Measurements from ENCODE around the gene MUCL3.
"Not testable (repeated sequence)": the region's sequence is repeated elsewhere in the genome, so short reads cannot be mapped to it uniquely, and the experiment has no call there.

Gene MUCL3

DNA sequence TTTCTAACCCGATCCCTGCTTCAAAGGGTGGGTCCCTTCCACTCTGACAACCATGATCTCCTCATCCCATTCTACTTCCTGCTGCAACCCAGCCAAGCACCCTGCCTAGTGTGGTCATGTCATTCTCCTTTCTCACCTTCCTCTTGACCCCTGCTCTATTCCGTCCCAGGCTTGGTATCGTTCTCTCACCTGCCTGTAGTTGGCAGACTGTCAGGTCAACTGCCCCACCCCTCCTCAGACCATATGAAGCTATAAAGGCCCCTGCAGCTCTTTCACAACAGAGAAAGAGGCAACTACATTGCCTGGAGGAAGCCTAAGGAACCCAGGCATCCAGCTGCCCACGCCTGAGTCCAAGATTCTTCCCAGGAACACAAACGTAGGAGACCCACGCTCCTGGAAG is 42.7 kb downstream of the MUCL3 start, which contains the start of gene MUC21:
MUC21 (plus strand) TSS at position 280 of the 400 bp plus-strand sequence. CDS start 241 bp downstream, outside the sequence.
- DNase-seq (ENCODE audit: low read depth in 2 of 2), result no peak

DNA sequence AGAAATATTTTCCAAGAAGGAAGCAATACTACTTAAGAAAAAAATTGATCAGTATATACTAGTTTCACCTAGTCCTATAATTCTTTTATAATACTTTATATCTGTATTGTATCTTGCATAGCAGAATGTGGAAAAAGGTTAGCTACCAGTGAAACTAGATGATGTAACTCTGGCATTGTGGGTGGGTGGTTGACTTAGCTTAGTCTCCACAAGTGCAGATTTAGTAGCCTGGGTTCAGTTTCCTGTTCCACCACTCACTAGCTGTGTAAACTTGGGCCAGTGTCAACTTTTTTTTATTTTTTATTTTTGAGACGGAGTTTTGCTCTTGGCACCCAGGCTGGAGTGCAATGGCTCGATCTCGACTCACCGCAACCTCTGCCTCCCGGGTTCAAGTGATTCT is 44.7 kb downstream of the MUCL3 start:
- no peak for DNase-seq (ENCODE audit: low read depth in 2 of 2)

DNA sequence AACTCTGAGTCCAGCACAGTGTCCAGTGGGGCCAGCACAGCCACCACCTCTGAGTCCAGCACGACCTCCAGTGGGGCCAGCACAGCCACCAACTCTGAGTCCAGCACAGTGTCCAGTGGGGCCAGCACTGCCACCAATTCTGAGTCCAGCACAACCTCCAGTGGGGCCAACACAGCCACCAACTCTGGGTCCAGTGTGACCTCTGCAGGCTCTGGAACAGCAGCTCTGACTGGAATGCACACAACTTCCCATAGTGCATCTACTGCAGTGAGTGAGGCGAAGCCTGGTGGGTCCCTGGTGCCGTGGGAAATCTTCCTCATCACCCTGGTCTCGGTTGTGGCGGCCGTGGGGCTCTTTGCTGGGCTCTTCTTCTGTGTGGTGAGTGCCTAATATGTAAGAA is 46.5 kb downstream of the MUCL3 start:
- DNase-seq (ENCODE audit: low read depth in 2 of 2), result no peak

DNA sequence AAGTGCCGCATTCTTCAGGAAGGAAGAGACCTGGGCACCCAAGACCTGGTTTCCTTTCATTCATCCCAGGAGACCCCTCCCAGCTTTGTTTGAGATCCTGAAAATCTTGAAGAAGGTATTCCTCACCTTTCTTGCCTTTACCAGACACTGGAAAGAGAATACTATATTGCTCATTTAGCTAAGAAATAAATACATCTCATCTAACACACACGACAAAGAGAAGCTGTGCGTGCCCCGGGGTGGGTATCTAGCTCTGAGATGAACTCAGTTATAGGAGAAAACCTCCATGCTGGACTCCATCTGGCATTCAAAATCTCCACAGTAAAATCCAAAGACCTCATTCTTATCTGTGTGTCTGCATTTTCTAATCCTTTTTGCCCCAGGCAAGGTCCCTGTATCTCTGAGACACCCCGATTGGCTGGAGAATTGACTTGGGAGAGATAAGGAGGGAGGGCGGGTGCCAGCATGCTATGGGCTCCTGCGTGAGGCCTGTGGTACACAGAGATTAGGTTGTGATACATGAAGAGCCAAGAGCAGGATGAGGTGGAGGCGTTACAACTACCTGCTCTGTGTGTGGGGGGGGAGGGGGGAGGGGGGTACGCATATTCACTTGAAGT is 47.5 kb downstream of the MUCL3 start:
- DNase-seq (ENCODE audit: low read depth in 2 of 2), result no peak

DNA sequence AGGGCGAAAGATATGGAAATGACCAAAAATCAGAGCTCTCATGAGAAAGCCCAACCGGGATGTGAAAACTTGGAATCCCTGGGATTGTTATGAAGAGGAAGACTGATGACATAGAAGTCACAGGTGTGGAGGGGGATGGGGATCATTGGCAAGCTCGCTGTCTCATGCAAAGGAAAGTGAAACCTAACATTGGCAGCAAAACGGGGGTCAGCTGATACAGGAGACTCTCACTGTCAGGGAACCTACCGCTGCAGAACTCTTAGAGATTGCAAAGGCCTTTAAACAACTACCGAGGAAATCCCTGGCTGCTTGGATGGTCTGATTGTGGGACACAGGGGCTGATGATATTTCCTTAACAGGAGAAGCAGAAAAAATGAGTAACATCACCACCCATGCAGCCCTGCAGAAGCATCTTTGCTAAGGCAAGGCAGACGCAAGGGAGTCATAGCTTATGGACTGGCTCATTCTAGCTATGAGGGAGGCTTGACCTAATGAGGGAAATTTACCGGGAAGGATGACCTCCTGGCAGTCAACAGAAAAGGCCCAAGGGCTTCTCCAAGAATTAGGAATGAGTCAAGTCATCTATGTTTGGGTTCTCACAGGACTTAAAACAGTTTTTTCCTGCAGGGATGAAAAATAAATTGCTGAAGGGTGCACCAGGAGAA is 49.8 kb downstream of the MUCL3 start:
- no peak for DNase-seq (ENCODE audit: low read depth in 2 of 2)

DNA sequence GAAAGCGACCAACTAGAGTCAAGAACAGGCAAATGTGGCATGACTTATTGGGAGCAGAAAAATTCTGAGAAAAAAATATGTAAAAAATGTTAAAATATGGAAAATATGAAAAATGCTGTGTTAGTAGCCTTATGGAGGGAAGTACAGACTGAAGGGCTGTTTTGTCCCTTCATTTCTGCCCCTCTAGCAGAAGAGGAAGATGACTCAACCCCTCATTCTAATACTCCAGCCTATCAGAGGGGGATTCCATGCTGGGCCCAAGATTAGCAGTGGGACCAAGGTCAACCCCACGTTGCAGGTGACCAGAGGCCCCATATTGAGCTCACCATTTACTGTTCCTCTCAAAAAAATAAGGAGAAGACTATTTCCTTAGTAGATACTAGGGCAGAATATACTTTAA is 51.1 kb downstream of the MUCL3 start:
- no peak for DNase-seq (ENCODE audit: low read depth in 2 of 2)

DNA sequence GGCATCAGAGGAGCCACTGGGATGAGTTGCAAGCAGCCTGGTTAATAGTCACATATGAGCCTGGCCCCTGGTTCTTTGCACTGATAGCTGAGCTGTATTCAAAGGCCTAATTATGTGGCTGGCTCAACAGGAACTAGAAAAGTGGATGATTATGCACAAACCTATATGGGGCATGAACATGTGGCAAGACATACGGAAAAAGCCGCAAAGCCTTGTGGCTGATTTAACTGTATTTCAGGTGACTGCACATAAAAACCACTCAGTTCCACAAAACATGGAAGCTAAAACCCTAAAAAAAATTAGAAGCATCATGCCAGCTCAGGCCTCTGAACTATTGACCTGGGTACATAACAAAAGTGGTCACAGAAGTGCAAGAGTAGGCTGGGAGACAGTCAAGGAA is 56.5 kb downstream of the MUCL3 start:
- no peak for DNase-seq (ENCODE audit: low read depth in 2 of 2)

DNA sequence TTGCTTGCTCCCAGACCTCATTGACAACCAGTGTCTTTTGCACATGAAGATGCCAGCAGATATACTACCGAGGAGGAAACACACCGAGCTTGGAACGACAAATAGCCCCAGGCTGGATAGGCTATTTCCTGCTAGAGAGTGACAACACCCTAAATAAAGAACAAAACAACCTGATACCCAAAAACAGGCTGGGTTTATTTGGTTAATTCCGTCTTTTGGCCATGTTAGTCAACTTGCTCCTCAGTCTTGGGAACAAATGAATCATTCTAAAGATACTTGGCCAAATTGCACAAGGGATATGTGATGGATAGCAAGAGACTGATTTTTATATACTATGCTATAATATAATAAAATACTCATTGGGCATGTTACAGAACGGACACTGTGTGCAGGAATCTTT is 58.0 kb downstream of the MUCL3 start:
- DNase-seq (ENCODE audit: low read depth in 2 of 2), result no peak

DNA sequence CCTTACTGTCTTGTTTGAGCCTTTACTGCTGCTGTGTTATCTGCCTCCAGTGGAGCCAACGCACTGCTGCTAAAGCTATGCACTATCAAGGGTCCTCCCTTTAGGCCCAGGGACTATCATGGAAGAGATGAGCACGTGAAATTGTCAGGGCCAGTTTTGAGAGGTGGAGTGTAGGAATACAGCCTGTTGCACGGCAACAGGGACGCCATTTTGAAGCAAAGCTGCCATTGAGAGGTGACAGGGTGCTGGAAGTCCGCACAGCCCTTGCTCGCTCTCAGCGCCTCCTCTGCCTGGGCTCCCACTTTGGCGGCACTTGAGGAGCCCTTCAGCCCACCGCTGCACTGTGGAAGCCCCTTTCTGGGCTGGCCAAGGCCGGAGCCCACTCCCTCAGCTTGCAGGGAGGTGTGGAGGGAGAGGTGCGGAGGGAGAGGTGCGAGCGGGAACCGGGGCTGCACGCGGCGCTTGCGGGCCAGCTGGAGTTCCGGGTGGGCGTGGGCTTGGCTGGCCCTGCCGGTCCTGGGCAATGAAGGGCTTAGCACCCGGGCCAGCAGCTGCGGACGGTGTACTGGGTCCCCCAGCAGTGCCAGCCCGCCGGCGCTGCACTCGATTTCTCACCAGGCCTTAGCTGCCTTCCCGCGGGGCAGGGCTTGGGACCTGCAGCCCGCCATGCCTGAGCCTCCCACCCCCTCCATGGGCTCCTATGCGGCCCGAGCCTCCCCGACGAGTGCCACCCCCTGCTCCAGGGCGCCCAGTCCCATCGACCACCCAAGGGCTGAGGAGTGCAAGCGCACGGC is 59.5 kb downstream of the MUCL3 start:
- not testable (repeated sequence) for DNase-seq (ENCODE audit: low read depth in 2 of 2)

DNA sequence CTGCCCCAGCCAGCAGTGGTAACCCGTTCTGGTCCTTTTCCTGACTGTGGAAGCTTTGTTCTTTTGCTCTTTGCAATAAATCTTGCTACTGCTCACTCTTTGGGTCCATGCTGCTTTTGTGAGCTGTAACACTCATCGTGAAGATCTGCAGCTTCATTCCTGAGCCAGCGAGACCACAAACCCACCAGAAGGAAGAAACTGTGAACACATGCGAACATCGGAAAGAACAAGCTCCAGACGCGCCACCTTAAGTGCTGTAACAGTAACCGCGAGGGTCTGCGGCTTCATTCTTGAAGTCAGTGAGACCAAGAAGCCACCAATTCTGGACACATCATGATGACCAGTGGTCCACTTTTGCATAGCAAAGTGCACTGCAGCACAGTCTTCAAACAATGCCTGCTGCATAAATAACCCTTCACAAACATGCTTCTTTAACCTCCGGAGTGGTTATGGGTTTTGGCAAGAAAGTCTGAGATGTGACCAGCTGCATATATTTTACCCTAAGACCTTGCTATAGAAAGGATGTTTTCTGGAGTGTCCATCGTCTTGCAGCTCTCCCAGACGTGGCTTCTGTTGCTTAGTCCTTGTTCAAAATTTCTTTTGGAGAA is 60.6 kb downstream of the MUCL3 start:
- no peak for DNase-seq (ENCODE audit: low read depth in 2 of 2)

DNA sequence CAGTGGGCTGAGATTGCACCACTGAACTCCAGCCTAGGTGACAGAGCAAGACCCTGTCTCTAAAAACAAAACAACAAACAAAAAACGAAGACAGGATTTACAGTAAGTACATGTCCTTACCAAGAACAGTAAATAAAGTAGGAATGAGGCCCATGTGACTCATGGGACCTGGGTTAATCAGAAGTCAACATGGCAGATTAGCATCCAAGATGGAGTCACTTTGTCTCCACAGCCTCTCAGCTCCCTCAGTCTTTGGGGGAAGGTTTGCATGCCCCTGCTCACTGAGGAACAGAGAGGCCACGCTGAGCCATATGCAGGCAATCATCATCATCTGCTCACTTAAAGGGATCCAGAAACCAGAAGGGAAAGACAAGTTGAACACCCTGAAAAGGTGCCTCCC is 61.7 kb downstream of the MUCL3 start:
- no peak for DNase-seq (ENCODE audit: low read depth in 2 of 2)

Data from fibroblast of skin of left quadriceps (primary cell).